ENCODE results near the gene TPT1.

Gene TPT1

DNA sequence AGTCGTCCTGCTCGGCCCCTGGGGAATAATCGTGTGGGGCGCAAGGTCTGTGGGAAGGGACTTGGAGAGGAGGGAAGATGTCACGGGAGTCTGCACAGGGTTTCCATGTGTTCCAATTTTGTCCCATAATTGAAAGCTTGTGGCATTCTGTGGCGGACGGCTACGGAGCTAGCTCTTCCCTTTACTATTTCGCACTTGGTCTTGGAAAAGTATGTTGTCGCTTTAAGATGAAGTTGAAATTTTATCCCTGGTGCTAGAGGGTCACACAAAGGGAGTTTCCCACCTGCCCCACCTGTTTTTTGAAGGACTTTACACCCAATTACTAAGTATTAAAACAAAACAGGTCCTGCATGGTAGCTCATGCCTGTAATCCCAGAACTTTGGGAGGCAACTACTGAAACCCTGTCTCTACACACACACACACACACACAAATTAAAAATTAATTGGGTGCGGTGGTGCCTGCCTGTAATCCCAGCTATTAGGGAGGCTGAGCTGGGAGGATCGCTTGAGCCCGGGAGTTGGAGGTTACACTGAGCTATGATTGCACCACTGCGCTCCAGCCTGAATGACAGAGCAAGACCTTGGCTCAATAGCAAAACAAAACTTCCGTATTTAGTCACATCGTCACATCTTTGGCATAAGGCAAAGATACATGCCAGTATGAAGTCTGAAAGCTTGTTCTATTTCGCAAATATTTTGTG lies 967 bp upstream of the TPT1 start:
- Histone ChIP-seq H3K27ac (0 out of 2 replicates have a peak overlapping the region, but pooled peaks have one; percentile 23), H3K36me3 (ENCODE audit: insufficient read depth) (peaks cover 14% of the 10 kb centered on the region; the same call in 1 of the 2 replicates)

DNA sequence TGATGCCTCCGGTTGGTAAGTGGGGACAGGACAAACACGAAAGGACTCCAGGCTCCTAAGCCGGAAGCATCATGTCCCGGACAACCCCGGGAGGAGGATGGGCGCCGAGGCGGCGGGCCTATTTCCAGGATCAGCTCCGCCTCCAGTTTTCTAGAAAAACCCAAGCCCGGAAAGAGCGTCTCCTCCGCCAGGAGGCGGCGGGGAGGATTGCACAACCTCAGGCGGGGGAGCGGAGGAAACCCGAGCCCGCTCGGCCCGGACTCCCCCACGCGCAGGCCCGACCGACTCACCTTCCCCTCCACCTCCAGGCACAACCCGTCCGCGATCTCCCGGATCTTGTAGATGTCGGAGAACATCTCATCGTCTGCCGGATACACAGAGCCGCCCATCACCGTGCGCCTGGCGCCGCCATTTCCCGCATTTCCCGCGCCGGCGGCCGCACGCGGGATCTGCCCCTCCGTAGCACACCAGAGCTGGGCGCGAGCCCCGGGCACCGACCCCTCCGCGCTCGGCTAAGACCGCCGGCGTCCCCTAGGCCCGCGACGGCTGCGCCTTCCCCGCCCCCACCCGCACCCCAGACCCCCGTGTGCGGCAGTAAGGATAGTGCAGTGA lies 455 bp downstream of the TPT1 start:
- Histone ChIP-seq H4K20me1 (ENCODE audit: insufficient read depth) (peaks cover 33% of the 10 kb centered on the region), H3K4me3 (IDR thresholded peaks at IDR 0.05; ENCODE audit: insufficient read depth, low read depth, low read length) (no peak overlapping the region), H3K4me2 (peak overlapping the region; percentile 98), H3K27ac (peak overlapping the region; percentile 95), H2AFZ (ENCODE audit: low read depth) (peak overlapping the region; percentile 64), H3K36me3 (ENCODE audit: insufficient read depth) (peaks cover 14% of the 10 kb centered on the region; the same call in 1 of the 2 replicates), H3K4me1 (ENCODE audit: low read depth, poor library complexity, severe bottlenecking) (peaks cover 21% of the 10 kb centered on the region), H3K27me3 (ENCODE audit: insufficient read depth, low read depth) (no peaks in the 10 kb centered on the region), H3K79me2 (ENCODE audit: insufficient read depth, low read depth) (peaks cover 24% of the 10 kb centered on the region), H3K9ac (peak overlapping the region; percentile 98)
- TF ChIP-seq, protein P1, sequence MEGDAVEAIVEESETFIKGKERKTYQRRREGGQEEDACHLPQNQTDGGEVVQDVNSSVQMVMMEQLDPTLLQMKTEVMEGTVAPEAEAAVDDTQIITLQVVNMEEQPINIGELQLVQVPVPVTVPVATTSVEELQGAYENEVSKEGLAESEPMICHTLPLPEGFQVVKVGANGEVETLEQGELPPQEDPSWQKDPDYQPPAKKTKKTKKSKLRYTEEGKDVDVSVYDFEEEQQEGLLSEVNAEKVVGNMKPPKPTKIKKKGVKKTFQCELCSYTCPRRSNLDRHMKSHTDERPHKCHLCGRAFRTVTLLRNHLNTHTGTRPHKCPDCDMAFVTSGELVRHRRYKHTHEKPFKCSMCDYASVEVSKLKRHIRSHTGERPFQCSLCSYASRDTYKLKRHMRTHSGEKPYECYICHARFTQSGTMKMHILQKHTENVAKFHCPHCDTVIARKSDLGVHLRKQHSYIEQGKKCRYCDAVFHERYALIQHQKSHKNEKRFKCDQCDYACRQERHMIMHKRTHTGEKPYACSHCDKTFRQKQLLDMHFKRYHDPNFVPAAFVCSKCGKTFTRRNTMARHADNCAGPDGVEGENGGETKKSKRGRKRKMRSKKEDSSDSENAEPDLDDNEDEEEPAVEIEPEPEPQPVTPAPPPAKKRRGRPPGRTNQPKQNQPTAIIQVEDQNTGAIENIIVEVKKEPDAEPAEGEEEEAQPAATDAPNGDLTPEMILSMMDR (conservative IDR thresholded peaks at IDR 0.05; ENCODE audit: low read depth, low read length): no peak

More for the DNA sequence above, 967 bp upstream of the TPT1 start:
- Histone ChIP-seq H3K4me1 (ENCODE audit: low read depth, poor library complexity, severe bottlenecking) (peaks cover 21% of the 10 kb centered on the region), H3K4me3 (IDR thresholded peaks at IDR 0.05; ENCODE audit: insufficient read depth, low read depth, low read length) (no peak overlapping the region), H3K9ac (peak overlapping the region; percentile 69; the same call in 1 of the 2 replicates), H4K20me1 (ENCODE audit: insufficient read depth) (peaks cover 27% of the 10 kb centered on the region), H3K27me3 (ENCODE audit: insufficient read depth, low read depth) (no peaks in the 10 kb centered on the region), H3K4me2 (peak overlapping the region; percentile 66), H2AFZ (ENCODE audit: low read depth) (peak overlapping the region; percentile 79), H3K79me2 (ENCODE audit: insufficient read depth, low read depth) (peaks cover 24% of the 10 kb centered on the region)
- TF ChIP-seq, protein P1 (conservative IDR thresholded peaks at IDR 0.05; ENCODE audit: low read depth, low read length): no peak

DNA sequence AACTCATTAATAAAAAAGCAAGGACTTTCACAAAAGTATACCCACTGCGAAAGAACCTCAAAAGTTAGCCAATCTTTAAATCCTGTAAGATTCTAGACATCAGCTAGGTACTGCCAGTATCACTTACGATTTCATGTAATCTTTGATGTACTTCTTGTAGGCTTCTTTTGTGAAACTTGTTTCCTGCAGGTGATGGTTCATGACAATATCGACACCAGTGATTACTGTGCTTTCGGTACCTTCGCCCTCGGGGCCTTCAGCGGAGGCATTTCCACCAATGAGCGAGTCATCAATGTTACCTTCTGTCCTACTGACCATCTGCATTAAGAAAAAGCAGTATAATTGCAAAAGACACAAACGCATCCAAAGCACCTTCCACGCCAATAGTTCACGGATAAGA lies 1.1 kb downstream of the TPT1 start:
- Histone ChIP-seq H3K79me2 (ENCODE audit: insufficient read depth, low read depth) (peaks cover 24% of the 10 kb centered on the region), H3K4me1 (ENCODE audit: low read depth, poor library complexity, severe bottlenecking) (peaks cover 21% of the 10 kb centered on the region), H3K4me2 (peak overlapping the region; percentile 98), H4K20me1 (ENCODE audit: insufficient read depth) (peaks cover 33% of the 10 kb centered on the region), H3K27me3 (ENCODE audit: insufficient read depth, low read depth) (no peaks in the 10 kb centered on the region), H2AFZ (ENCODE audit: low read depth) (no peak overlapping the region), H3K36me3 (ENCODE audit: insufficient read depth) (peaks cover 14% of the 10 kb centered on the region; the same call in 1 of the 2 replicates), H3K4me3 (IDR thresholded peaks at IDR 0.05; ENCODE audit: insufficient read depth, low read depth, low read length) (no peak overlapping the region), H3K27ac (no peak overlapping the region; the same call in 1 of the 2 replicates), H3K9ac (peak overlapping the region; percentile 98; the same call in 1 of the 2 replicates)
- TF ChIP-seq, protein P1 (conservative IDR thresholded peaks at IDR 0.05; ENCODE audit: low read depth, low read length): no peak

DNA sequence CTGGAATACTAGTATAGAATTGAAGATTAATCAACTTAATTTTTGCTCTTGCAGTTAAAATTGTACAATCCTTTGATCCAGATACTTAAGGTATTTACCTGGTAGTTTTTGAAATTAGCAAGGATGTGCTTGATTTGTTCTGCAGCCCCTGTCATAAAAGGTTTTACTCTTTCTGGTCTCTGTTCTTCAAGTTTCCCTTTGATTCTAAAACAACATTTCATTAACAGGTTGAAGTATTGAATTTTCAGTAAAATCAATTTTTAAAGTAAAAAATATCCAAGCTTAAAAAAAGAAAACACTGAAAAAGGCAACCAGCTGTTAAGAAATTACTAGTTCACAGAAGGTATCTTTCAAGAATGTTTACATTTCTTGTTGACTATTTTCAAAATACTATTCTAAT lies 1.6 kb downstream of the TPT1 start:
- Histone ChIP-seq H3K36me3 (ENCODE audit: insufficient read depth) (peaks cover 14% of the 10 kb centered on the region; the same call in 1 of the 2 replicates), H3K4me2 (peak overlapping the region; percentile 98), H3K4me1 (ENCODE audit: low read depth, poor library complexity, severe bottlenecking) (peaks cover 21% of the 10 kb centered on the region), H4K20me1 (ENCODE audit: insufficient read depth) (peaks cover 33% of the 10 kb centered on the region), H2AFZ (ENCODE audit: low read depth) (no peak overlapping the region), H3K9ac (peak overlapping the region; percentile 9; the same call in 1 of the 2 replicates), H3K79me2 (ENCODE audit: insufficient read depth, low read depth) (peaks cover 24% of the 10 kb centered on the region), H3K27ac (no peak overlapping the region; the same call in 1 of the 2 replicates), H3K4me3 (IDR thresholded peaks at IDR 0.05; ENCODE audit: insufficient read depth, low read depth, low read length) (no peak overlapping the region), H3K27me3 (ENCODE audit: insufficient read depth, low read depth) (no peaks in the 10 kb centered on the region)
- TF ChIP-seq, protein P1 (conservative IDR thresholded peaks at IDR 0.05; ENCODE audit: low read depth, low read length): no peak
